ENCODE results near the gene ABCG1.

The ABCG1 gene

DNA sequence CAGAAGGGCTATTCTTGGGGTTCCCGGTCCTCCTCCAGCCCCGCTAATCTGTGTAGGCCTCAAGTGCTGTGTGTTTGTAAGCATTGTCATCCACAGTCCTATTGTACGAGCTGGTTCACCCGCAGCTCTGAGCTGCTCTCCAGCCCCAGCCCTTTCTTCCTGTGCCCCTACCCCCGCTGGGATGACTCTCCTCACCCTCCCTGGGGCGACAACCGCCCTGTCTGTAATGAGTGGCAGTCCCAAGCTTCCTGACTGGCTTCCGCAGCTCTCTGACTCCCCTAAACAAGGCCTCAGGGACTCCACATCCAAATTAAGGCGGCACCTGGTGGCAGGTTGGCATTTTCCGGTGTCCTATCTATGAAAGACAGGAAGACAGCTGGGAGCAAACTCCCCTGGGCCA is 50.4 kb downstream of the ABCG1 start:
- TF ChIP-seq, protein P1, sequence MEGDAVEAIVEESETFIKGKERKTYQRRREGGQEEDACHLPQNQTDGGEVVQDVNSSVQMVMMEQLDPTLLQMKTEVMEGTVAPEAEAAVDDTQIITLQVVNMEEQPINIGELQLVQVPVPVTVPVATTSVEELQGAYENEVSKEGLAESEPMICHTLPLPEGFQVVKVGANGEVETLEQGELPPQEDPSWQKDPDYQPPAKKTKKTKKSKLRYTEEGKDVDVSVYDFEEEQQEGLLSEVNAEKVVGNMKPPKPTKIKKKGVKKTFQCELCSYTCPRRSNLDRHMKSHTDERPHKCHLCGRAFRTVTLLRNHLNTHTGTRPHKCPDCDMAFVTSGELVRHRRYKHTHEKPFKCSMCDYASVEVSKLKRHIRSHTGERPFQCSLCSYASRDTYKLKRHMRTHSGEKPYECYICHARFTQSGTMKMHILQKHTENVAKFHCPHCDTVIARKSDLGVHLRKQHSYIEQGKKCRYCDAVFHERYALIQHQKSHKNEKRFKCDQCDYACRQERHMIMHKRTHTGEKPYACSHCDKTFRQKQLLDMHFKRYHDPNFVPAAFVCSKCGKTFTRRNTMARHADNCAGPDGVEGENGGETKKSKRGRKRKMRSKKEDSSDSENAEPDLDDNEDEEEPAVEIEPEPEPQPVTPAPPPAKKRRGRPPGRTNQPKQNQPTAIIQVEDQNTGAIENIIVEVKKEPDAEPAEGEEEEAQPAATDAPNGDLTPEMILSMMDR (conservative IDR thresholded peaks at IDR 0.05) = no peak
- H3K27ac ChIP-seq = no peak overlapping the region

DNA sequence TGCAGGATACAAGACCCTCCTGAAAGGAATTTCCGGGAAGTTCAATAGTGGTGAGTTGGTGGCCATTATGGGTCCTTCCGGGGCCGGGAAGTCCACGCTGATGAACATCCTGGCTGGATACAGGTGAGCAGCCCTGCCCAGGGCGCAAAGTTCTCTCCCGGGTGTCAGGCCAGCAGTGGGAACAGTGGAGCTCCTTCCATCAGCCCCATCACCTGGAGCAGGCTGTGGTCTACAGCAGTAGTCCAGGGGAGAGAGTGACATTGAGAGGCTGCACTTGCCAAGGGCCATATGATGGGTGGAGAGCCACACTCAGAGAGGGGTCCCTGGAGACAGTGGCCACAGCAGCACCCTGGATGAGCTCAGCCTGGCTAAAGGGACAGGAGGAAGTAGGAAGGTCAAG is 52.1 kb downstream of the ABCG1 start:
- TF ChIP-seq, protein P1 (conservative IDR thresholded peaks at IDR 0.05) = no peak
- H3K27ac ChIP-seq = no peak overlapping the region

DNA sequence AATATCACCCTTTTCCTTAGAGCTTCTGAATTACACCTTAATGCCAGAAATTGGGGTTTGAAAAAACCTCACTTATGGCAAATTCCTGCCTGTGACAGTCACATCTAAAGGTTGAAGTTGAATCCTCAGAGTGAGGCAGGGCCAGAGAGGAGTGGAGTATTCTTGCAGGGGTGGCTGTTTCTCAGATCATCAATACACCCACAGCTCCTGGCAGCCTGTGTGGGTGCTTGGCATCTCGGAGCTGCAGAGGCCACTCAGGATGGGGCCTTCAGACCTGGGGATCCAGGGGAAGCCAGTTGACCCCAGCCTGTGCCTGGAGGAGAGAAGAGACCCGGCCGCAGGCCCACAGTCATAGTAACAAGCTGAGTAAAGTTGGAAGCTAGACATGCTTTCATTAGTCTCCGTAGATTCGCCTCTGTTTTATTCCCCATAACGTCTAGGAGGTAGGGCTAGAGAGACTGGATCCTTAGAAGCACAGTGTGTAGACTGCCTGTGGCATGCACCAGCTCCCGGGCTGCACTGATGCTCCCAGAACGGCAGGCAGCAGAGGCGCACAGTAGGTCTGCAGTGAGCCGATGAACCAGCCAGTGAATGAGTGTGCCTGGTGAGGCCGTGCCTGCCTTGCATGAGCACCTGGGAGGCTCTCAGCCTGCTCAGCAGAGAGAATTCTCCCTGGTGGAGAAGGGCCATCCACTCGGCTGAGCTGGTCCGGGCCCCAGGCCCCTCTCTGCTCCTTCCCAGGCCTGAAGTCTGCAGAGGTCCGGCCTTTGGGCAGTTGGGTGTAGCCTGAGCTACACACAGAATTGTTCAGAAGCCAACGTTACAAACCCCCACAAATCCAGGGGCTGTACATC is 53.4 kb downstream of the ABCG1 start:
- H3K27ac ChIP-seq = no peak overlapping the region
- TF ChIP-seq, protein P1 (conservative IDR thresholded peaks at IDR 0.05) = no peak

DNA sequence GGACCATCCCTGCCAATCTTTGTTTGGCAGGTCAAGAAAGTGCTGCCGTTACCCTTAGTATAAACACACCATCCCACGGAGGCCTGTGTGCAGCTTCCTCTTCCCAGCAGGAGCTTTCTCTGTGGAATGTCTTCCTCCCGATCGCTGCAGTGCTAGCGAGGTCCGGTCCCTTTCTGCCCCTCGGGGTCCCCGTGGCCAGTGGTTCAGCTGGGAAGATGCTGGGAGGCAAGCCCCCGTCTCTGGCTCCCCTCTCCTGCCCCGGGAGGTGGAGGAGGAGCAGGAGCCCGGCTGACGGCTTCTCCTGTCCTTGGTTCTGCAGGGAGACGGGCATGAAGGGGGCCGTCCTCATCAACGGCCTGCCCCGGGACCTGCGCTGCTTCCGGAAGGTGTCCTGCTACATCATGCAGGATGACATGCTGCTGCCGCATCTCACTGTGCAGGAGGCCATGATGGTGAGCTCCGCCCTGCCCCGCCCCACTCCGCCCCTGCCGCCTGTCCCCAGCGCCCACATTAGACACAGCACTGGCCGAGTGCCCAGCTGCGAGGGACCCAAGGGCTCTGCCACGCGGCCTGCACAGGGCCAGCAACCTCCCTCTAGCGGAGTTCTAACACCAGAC is 54.2 kb downstream of the ABCG1 start:
- TF ChIP-seq, protein P1 (conservative IDR thresholded peaks at IDR 0.05) = no peak
- no peak overlapping the region for H3K27ac ChIP-seq

DNA sequence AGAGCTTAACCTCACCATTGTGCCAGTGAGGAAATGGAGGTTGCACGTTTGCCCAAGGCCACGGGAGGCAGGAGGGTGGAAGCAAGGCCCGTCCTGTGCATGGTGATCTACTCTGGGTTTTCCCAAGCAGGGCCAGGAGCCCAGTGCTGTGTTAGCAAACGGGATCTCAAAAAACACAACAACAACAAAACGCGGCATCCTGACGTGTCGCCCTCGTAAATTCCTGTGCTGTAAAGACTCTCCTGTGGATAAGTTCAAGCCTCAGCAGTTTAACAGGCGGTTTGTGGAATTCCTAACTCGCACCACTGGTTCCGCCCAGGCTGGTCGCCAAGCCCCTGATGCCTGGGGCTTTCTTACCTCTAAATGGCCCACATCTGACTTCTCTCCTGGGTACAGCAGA is 57.1 kb downstream of the ABCG1 start:
- TF ChIP-seq, protein P1 (conservative IDR thresholded peaks at IDR 0.05) = no peak
- peak overlapping the region; percentile 64 for H3K27ac ChIP-seq

DNA sequence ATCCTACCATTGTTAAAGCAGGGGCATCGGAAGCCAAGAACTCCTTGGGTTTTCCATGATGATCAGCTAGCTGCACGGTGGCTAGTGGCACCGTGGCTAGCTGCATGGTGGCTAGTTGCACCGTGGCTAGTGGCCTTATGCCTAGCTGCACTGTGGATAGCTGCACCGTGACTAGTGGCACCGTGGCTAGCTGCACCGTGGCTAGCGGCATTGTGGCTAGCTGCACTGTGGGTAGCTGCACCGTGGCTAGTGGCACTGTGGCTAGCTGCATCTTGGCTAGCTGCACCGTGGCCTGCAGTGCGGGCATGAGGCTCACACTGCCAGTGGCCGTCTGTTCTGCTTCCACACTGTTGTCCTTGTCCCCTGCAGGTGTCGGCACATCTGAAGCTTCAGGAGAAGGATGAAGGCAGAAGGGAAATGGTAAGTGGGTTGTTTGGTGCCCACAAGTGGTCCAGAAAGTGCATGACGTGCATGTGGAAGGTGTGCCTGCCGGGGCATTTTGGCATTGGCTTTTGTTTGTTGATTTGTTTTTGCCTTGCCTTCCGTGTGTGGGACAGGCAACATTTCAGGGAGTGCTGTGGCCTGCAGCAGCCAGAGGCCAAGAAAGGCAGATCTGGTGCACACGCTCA is 57.7 kb downstream of the ABCG1 start:
- TF ChIP-seq, protein P1 (conservative IDR thresholded peaks at IDR 0.05) = peak; percentile 82
- H3K27ac ChIP-seq = peak overlapping the region; percentile 64

DNA sequence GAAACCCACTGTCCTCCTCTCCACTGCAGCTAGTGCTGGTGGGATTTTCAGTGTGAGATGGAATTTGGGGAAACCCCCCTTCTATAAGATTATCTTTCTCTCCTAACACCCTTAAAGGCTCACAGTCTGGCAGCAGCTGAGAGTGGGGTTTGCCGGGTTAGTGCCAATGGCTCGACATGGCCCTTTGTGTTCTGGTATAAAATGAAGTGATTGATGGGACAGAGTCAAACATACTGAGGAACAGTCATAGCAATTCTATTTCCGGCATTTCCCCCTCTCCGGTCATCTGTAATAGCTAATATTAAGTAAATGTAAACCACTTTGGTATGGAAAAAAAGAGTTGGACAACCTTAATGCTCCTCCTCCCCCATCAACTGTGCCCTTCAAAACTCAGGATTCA is 58.7 kb downstream of the ABCG1 start:
- TF ChIP-seq, protein P1 (conservative IDR thresholded peaks at IDR 0.05) = no peak
- H3K27ac ChIP-seq = peak overlapping the region; percentile 64

All from VCaP (cell line).